T-cell (primary cell): ENCODE results near the gene XXYLT1. TPM values are rescaled to one million over a fixed set of nuclear protein-coding genes. Genes with fewer than 3 reads are reported as not detected.

ENCODE experiments used
- ATAC-seq, 4 experiments: fragments of 200-7000 bp in 3 of 4; fragments of 150-1000 bp in 1 of 4; cut with Tn5 transposase; replicated peaks in 1 of 4; 1 replicate in 3 of 4; 2 replicates in 1 of 4; pipeline ENCODE4 v1.10.0; 2021; ENCODE audit warnings: moderate library complexity in 3 of 4, mild to moderate bottlenecking in 2 of 4, moderate number of reproducible peaks in 1 of 4
- CTCF ChIA-PET, 2 donors: fragments of 300-600 bp; sonication (Branson Sonifier 250); formaldehyde crosslinking; loops; one replicate each; lab custom pipeline; 2022; ENCODE audit warnings: antibody characterized with exemption in 2 of 2; lab: Charles Lee
- POLR2A ChIA-PET, 2 donors: fragments of 300-600 bp; sonication (Branson Sonifier 250); formaldehyde crosslinking; loops; one replicate each; lab custom pipeline; 2022; ENCODE audit warnings: antibody characterized with exemption in 2 of 2; lab: Charles Lee
- DNase-seq, 35 experiments: peaks; one replicate each; pipeline versions ENCODE4 v3.0.0 to v3.0.0-alpha.2; 2013 to 2023
- H3K27ac ChIP-seq: one replicate; pipeline ENCODE4 v1.5.1; 2013; ENCODE audit warnings: low read length
- H3K27me3 ChIP-seq, 2 experiments: replicated peaks in 1 of 2; 1 replicate in 1 of 2; 2 replicates in 1 of 2; pipeline versions ENCODE4 v1.6.1 to v1.7.0; 2013; ENCODE audit warnings: low read length in 1 of 2, mixed read lengths in 1 of 2; ENCODE audit not compliant: control insufficient read depth in 2 of 2, insufficient read depth in 2 of 2; ENCODE audit errors: extremely low read depth in 1 of 2
- H3K36me3 ChIP-seq, 2 donors: 1 replicate in 1 of 2; 2 replicates in 1 of 2; pipeline versions ENCODE4 v1.6.1 to v1.7.0; 2013; ENCODE audit warnings: low read length in 1 of 2; ENCODE audit not compliant: control insufficient read depth in 2 of 2, insufficient read depth in 1 of 2; ENCODE audit errors: extremely low read depth in 1 of 2
- H3K4me1 ChIP-seq, 2 experiments: 1 replicate in 1 of 2; 2 replicates in 1 of 2; pipeline versions ENCODE4 v1.6.1 to v1.7.0; 2013; ENCODE audit warnings: low read length in 2 of 2, mixed read lengths in 1 of 2; ENCODE audit not compliant: insufficient read depth in 2 of 2, control insufficient read depth in 1 of 2; ENCODE audit errors: extremely low read depth in 1 of 2
- H3K4me3 ChIP-seq, 2 donors: 1 replicate in 1 of 2; 2 replicates in 1 of 2; pipeline versions ENCODE4 v1.5.1 to v1.7.0; 2013; ENCODE audit warnings: mild to moderate bottlenecking in 2 of 2, low read length in 1 of 2, moderate library complexity in 1 of 2; ENCODE audit not compliant: control insufficient read depth in 1 of 2; ENCODE audit errors: extremely low read depth in 1 of 2
- H3K9me3 ChIP-seq: 2 replicates; pipeline ENCODE4 v1.7.0; 2013
- H3K27ac Mint-ChIP-seq, 2 donors: one replicate each; pipeline ENCODE4 v1.8.0; 2020 to 2021; ENCODE audit warnings: mild to moderate bottlenecking in 2 of 2, mixed read lengths in 2 of 2
- H3K27me3 Mint-ChIP-seq, 2 donors: one replicate each; pipeline ENCODE4 v1.8.0; 2021 to 2022; ENCODE audit warnings: mixed read lengths in 2 of 2
- H3K36me3 Mint-ChIP-seq: one replicate; pipeline ENCODE4 v1.8.0; 2021; ENCODE audit warnings: mixed read lengths
- H3K4me1 Mint-ChIP-seq, 3 donors: one replicate each; pipeline ENCODE4 v1.8.0; 2020 to 2022; ENCODE audit warnings: mixed read lengths in 3 of 3, mild to moderate bottlenecking in 1 of 3
- H3K4me3 Mint-ChIP-seq, 3 donors: one replicate each; pipeline ENCODE4 v1.8.0; 2020 to 2022; ENCODE audit warnings: mild to moderate bottlenecking in 3 of 3, mixed read lengths in 3 of 3, moderate library complexity in 3 of 3
- H3K9me3 Mint-ChIP-seq, 3 donors: one replicate each; pipeline ENCODE4 v1.8.0; 2020 to 2022; ENCODE audit warnings: mixed read lengths in 3 of 3
- WGBS: methylation state at CpG from one replicate; pipeline ENCODE4 v1.1.5; 2013; ENCODE audit warnings: missing lambda C conversion rate; ENCODE audit not compliant: insufficient coverage; 5-methylcytosine and 5-hydroxymethylcytosine counted together
- total RNA-seq, 35 experiments: library from RNA in 6 of 35; stranded (reverse) in 6 of 35; fragments of 120-200 nt in 1 of 35; gene quantifications; one replicate each; pipeline versions ENCODE4 v1.2.1 to v1.2.4 and lab custom pipeline; 2013 to 2026

XXYLT1 gene
- total RNA-seq, 5 donors from 2014 or later (not counting 1 experiment from before 2014, with no cell fraction given): 4.6 to 9.1 (median 5.7) TPM

DNA sequence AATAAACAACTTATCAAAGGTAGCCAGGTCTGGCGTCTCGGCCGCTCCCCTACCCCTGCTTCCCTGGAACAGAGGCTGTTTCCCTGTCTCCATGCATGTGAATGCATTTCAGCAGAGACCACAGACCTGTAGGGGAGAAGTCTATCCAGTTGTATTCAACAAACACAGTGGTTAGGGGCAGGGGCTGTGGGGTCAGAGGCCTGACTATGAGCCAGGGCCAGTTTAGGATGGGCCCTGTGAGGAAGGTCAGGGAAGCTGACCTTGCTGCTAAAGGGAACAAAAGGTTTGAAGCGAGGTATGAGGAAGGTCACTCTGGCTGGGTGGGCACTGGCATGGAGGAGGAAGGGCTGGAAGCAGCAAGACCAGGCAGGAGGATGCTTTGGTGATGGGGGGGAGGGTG is 184.6 kb downstream of the XXYLT1 start:
- no peak overlapping the region for H3K4me3 ChIP-seq
- ChIA-PET CTCF (no interaction called here), POLR2A (no interaction called here)
- peaks cover 3 to 11% (median 9%) of the 10 kb centered on the region in 3 donors for H3K4me1 Mint-ChIP-seq
- H3K27ac ChIP-seq: no peak overlapping the region
- no peaks in the 10 kb centered on the region for H3K36me3 Mint-ChIP-seq
- peaks cover 0 to 5% of the 10 kb centered on the region in 2 donors for H3K36me3 ChIP-seq
- no peak overlapping the region for H3K27ac Mint-ChIP-seq
- no peaks in the 10 kb centered on the region for H3K27me3 ChIP-seq
- peak overlapping the region in 1 of 3 donors; percentile 1 for H3K4me3 Mint-ChIP-seq
- WGBS: 100% methylated on average over 1 of the region's 4 CpGs
- no peaks in the 10 kb centered on the region for H3K9me3 Mint-ChIP-seq
- no peak for DNase-seq
- H3K4me1 ChIP-seq: peaks cover 0 to 4% of the 10 kb centered on the region in 2 experiments
- H3K9me3 ChIP-seq: no peaks in the 10 kb centered on the region
- no peak for ATAC-seq
- H3K27me3 Mint-ChIP-seq: no peaks in the 10 kb centered on the region

DNA sequence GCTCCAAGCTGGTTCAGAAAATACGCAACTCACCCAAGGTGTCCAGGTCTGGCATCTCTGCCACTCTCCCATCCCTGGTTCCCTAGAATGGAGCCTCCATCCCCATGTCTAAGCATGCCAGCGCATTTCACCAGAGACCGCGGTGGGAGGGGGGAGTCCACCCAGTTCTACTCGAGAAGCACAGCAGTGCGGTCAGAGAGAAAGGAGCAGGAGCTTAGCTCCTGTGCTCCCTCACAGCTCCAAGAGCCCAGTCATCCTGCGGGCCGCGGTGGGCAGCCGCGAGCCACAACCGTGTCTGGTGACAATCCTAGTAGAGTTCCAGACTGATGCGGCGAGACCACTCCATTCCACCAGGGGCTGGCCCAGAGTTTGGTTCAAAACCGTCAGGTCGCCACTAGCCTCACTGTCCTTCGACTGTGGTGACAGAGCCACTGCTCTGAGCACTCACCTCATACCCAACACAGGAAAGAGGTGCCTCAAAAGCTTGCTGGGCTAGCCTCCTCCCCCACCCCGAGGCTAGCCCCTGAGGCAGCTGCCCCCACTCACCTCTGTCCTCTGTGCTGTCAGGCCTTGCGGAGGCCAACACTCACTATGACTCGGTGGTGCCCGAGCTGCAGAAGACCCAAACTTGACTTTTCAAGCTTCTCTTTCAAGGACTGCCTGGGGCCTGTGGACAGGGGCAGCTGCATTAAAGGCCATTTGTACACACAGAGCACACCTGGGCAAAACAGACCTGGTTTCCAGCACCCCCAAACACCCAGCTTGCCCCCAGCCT is 185.4 kb downstream of the XXYLT1 start:
- POLR2A ChIA-PET: no interaction called here
- no peak overlapping the region for H3K4me3 Mint-ChIP-seq

DNA sequence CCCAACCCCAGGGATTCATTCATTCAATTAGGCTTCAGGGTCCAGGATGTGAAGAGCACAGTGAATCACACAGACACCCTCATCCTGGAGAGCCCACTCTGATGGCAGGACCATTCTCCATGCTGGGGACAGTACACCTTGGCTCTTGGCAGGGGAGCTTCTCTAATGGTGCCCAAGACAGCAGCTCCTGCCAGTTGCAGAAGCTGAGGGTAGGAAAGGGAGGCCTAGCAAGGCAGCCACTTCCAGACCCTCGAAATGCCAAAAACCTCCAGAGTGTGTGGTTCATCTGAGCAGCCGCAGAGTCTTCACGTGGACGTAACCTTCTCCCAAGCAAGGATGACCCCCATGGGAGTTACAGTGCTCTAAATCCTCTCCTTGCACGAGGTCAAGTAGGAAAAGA is 186.2 kb downstream of the XXYLT1 start:
- Histone ChIP-seq H3K36me3 (peaks cover 0 to 5% of the 10 kb centered on the region in 2 donors), H3K4me1 (peaks cover 0 to 4% of the 10 kb centered on the region in 2 experiments), H3K9me3 (no peaks in the 10 kb centered on the region), H3K27ac (no peak overlapping the region), H3K4me3 (no peak overlapping the region), H3K27me3 (no peaks in the 10 kb centered on the region)
- no CpG with 5 or more reads among the region's 5 CpGs for WGBS
- CTCF ChIA-PET: no interaction called here
- no peak overlapping the region for H3K27ac Mint-ChIP-seq
- H3K9me3 Mint-ChIP-seq: no peaks in the 10 kb centered on the region
- H3K4me1 Mint-ChIP-seq: peaks cover 3 to 13% (median 11%) of the 10 kb centered on the region in 3 donors
- no peaks in the 10 kb centered on the region for H3K36me3 Mint-ChIP-seq
- H3K4me3 Mint-ChIP-seq: no peak overlapping the region
- H3K27me3 Mint-ChIP-seq: no peaks in the 10 kb centered on the region
- no peak for DNase-seq
- no peak for ATAC-seq
- POLR2A ChIA-PET: no interaction called here

More for the DNA sequence above, 185.4 kb downstream of the XXYLT1 start:
- H3K4me1 Mint-ChIP-seq: peaks cover 3 to 11% (median 9%) of the 10 kb centered on the region in 3 donors
- Histone ChIP-seq H3K36me3 (peaks cover 0 to 5% of the 10 kb centered on the region in 2 donors), H3K27ac (no peak overlapping the region), H3K27me3 (no peaks in the 10 kb centered on the region), H3K9me3 (no peaks in the 10 kb centered on the region), H3K4me3 (no peak overlapping the region), H3K4me1 (peaks cover 0 to 4% of the 10 kb centered on the region in 2 experiments)
- no peaks in the 10 kb centered on the region for H3K27me3 Mint-ChIP-seq
- CTCF ChIA-PET: no interaction called here
- ATAC-seq (no peak), DNase-seq (no peak)
- no peaks in the 10 kb centered on the region for H3K36me3 Mint-ChIP-seq
- no peaks in the 10 kb centered on the region for H3K9me3 Mint-ChIP-seq
- 96% methylated on average over 21 of the region's 21 CpGs for WGBS
- H3K27ac Mint-ChIP-seq: no peak overlapping the region

DNA sequence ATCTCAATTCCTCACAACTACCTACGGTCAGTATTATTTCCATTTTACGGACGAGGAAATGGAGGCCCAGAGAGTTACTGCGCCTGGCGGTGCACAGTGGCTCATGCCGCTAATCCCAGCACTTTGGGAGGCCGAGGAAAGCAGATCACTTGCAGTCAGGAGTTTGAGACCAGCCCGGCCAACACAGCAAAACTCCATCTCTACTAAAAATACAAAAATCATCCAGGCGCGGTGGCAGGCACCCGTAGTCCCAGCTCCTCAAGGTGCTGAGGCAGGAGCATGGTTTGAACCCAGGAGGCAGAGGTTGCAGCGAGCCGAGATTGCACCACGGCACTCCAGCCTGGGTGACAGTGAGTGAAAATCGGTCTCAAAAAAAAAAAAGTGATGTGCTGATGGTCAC is 187.3 kb downstream of the XXYLT1 start:
- peaks cover 0 to 5% of the 10 kb centered on the region in 2 donors for H3K36me3 ChIP-seq
- H3K4me3 ChIP-seq: no peak overlapping the region
- Mint-ChIP-seq H3K4me3 (no peak overlapping the region), H3K36me3 (no peaks in the 10 kb centered on the region), H3K27ac (no peak overlapping the region), H3K4me1 (peaks cover 3 to 16% (median 16%) of the 10 kb centered on the region in 3 donors), H3K27me3 (no peaks in the 10 kb centered on the region), H3K9me3 (no peaks in the 10 kb centered on the region)
- H3K4me1 ChIP-seq: peaks cover 0 to 4% of the 10 kb centered on the region in 2 experiments
- no peaks in the 10 kb centered on the region for H3K27me3 ChIP-seq
- 96% methylated on average over 10 of the region's 15 CpGs for WGBS
- no peaks in the 10 kb centered on the region for H3K9me3 ChIP-seq
- no peak for DNase-seq
- CTCF ChIA-PET: no interaction called here
- no peak overlapping the region for H3K27ac ChIP-seq
- ATAC-seq: no peak
- POLR2A ChIA-PET: no interaction called here

DNA sequence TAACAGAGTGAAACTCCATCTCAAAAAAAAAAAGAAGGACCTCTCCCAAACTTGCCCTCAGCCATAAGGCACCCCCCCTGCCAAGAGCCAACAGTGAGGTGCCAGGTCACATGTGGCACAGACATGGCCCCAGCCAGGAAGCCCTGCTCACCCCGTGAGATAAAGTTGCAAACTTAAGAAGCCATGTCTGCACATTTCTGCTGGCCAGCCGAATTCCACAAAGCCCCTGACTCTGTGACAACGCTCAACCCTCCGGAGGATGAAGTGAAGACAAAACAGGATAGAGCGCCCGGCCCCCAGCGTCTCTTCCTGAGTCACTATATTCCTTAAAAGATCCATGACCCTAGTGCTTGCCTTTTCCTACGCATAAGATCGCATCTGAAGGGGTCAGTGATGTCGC is 188.1 kb downstream of the XXYLT1 start:
- no peak overlapping the region for H3K27ac ChIP-seq
- H3K27me3 Mint-ChIP-seq: no peaks in the 10 kb centered on the region
- H3K4me3 Mint-ChIP-seq: no peak overlapping the region
- ATAC-seq: no peak
- no peak overlapping the region for H3K27ac Mint-ChIP-seq
- H3K4me1 Mint-ChIP-seq: peaks cover 3 to 16% (median 15%) of the 10 kb centered on the region in 3 donors
- H3K36me3 ChIP-seq: peaks cover 0 to 5% of the 10 kb centered on the region in 2 donors
- WGBS: 94% methylated on average over 8 of the region's 10 CpGs
- CTCF ChIA-PET: no interaction called here
- no peaks in the 10 kb centered on the region for H3K9me3 ChIP-seq
- DNase-seq: no peak
- POLR2A ChIA-PET: no interaction called here
- no peaks in the 10 kb centered on the region for H3K9me3 Mint-ChIP-seq
- H3K36me3 Mint-ChIP-seq: no peaks in the 10 kb centered on the region
- peaks cover 0 to 4% of the 10 kb centered on the region in 2 experiments for H3K4me1 ChIP-seq
- no peak overlapping the region for H3K4me3 ChIP-seq
- H3K27me3 ChIP-seq: no peaks in the 10 kb centered on the region

DNA sequence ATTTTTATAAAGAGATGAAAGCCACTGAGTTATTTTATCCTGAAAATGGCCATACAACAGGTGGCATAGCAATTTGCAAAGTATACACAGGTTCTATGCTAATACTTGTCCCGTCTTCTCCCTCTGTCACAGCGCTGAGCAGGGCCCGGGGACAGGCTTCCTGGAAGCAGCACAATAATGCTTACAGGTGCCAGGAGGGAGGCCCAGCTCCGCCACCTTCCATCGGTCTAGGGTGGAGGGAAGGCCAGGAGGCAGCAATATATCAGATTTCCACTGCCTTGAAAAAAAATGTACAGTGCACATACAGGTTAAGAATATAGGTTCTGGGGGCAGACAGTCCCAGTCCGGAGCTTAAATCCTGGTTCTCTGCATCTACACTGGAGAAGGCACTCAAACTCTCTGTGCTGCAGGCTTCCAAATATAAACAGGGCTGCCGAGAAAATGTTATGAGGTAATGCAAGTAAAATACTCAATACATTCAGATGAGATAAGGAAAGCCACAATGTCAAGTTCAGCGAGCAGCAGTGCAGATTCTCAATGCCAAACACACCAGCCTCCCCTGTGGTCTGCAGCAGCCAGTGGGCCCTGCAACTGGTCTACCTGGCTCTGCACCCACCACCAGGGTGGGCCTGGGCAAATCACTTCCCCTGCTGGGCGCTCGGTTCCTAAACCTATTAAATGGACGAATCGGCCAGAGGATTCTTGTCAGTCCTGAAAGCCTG is 189.6 kb downstream of the XXYLT1 start:
- ATAC-seq: no peak

More for the DNA sequence above, 189.6 kb downstream of the XXYLT1 start:
- Histone ChIP-seq H3K27me3 (no peaks in the 10 kb centered on the region), H3K27ac (no peak overlapping the region), H3K9me3 (no peaks in the 10 kb centered on the region), H3K4me3 (no peak overlapping the region), H3K36me3 (peaks cover 0 to 5% of the 10 kb centered on the region in 2 donors), H3K4me1 (no peaks in the 10 kb centered on the region)
- 72% methylated on average over 8 of the region's 12 CpGs for WGBS
- Mint-ChIP-seq H3K9me3 (no peaks in the 10 kb centered on the region), H3K27ac (no peak overlapping the region), H3K4me3 (no peak overlapping the region), H3K27me3 (no peaks in the 10 kb centered on the region), H3K36me3 (no peaks in the 10 kb centered on the region), H3K4me1 (peaks cover 0 to 7% (median 7%) of the 10 kb centered on the region in 3 donors)
- CTCF ChIA-PET: no interaction called here
- POLR2A ChIA-PET: no interaction called here
- DNase-seq: no peak
